GM19397 (cell line): ENCODE data around the gene SRCAP.

Experiments used
- ATAC-seq: cut with Tn5 transposase; IDR thresholded peaks from one replicate; pipeline ENCODE4 v1.9.1; 2021; ENCODE audit warnings: mild to moderate bottlenecking, moderate library complexity; ENCODE audit not compliant: unreplicated experiment

Gene SRCAP

DNA sequence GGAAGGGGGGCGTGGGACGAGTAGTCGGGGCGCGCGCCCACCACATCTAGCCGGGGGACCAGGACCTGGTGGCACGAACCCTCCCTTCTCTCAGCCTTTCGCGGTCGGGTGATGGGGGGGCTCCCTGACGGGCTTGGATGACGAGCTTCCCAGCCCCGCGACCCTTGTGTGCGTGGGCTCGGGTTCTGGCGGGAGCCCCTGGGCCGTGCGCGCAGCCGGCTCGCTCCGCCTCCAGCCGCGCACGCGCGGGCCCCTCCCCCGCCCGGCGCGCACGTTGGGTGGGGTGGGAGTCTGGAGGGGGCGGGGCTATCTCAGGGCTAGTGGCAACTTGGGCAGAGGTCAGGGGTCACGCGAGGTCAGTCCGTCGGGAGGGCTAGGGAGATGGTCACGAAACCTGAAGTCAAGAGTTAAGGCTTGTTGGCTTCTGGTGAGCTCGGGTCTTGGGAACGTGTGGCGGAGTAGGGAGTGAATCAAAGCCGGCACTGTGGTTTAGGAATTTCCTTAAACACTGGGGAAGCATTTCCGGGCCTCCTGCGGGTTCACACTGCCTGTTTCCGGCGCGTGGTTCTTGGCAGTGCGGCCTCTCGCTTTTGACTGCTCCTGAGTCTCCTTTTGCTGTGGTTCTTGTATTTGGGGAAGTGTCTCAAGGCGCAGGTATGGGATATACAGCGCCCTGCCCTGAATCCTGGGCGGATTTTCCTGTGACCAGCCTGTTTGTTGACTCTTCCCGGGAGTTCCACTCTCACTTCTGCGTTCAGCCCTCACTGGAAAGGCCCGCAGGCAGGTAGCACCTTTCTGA is at the start of gene SRCAP:
SRCAP (plus strand) TSS at position 356 of the 799 bp plus-strand sequence. CDS start 1,654 bp downstream, outside the sequence.
- ATAC-seq, result peak; percentile 29

- ATAC-seq, result no peak
Measured at GRCh38 chr16:30649725-30650368, 49.1 kb upstream of the SRCAP start.

- peak; percentile 72 for ATAC-seq
Measured at GRCh38 chr16:30650369-30651123, 48.4 kb upstream of the SRCAP start, which contains the start of gene PRR14. PRR14 (plus strand) TSS chr16:30650960; CDS start chr16:30651646, 686 bp downstream.

GRCh38 chr16:30651124-30652004 is 47.6 kb upstream of the SRCAP start:
- ATAC-seq, result peak; percentile 58

DNA sequence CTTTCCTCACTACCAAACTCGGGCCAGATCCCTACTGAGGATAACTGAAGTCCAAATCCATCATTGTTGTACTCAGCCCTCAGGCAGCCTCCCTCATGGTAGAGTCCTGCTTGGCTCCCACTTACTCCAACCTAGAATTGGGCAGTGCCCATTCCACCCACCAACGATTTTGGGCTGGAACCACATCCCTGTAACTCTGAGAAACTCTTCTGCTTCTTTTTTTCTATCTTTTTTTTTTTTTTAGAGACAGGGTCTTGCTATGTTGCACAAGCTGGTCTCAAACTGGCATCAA is 47.0 kb upstream of the SRCAP start:
- ATAC-seq, result no peak

DNA sequence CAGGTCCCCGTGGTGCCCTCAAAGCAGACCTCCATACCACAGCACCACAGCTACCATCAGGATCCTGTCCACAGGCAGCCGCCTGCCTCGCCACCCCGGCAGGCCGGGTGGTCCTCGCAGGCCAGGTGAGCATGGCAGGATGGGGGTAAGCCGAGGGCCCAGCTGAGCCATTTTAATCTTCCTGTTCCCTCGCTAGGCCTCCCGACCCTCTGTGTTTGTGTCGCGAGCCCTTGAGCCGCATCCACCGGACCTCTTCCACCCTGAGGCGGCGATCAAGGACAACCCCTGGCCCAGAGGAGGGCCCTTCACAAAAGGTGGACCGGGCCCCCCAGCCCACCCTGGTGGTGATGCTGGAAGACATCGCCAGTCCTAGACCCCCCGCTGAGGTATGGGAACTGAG is 46.3 kb upstream of the SRCAP start:
- no peak for ATAC-seq

GRCh38 chr16:30654856-30655255 is 44.1 kb upstream of the SRCAP start:
- ATAC-seq, result no peak

GRCh38 chr16:30655815-30656347 is 43.1 kb upstream of the SRCAP start:
- ATAC-seq, result no peak

- ATAC-seq, result no peak
Measured at GRCh38 chr16:30656388-30656787, 42.6 kb upstream of the SRCAP start.

GRCh38 chr16:30656974-30657865 is 41.8 kb upstream of the SRCAP start:
- no peak for ATAC-seq

DNA sequence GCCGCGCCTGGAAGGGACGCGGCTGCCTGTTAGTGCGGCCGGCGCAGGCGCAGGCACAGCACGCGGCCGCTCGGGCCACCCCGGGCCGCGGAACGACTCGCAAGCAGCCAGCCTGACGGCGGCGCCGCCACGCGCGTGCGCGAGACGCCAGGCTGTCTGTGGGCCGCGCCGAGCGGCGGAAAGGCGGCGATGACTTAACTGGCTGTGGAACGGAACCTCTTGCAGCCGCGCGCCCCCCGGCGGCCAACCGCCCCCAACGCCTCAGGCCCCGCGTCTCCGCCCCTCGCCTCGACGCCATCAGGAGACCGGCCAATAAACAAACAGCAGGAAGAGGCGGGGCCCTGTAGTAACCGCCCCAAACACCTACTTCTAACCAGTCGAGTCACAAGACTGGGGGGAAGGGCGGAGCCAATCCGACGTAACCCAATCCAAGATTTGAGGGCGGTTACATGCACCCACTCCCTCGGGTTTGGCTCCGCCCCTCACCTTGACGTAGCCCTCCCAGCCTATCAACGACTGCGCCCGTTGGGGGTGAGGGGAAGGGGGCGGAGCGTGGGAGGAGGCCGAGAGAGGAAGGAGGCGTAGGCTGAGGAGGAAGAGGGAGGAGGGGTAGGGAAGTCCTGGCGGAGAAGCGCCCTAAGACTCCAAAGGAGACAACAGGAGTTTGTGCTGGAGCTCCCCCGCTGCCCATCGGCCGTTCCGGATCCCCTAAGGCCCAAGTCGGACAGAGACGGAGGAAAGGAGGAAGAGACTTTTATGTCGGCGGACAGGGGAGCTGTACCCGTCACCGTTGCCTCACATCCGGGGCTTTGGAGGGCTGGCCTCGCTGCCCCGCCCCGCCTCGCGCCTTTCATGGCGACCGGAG is 40.9 kb upstream of the SRCAP start, which contains the start of gene FBRS:
FBRS (plus strand) TSS at position 566 of the 865 bp plus-strand sequence. CDS start 1,088 bp downstream, outside the sequence.
- peak; percentile 64 for ATAC-seq

DNA sequence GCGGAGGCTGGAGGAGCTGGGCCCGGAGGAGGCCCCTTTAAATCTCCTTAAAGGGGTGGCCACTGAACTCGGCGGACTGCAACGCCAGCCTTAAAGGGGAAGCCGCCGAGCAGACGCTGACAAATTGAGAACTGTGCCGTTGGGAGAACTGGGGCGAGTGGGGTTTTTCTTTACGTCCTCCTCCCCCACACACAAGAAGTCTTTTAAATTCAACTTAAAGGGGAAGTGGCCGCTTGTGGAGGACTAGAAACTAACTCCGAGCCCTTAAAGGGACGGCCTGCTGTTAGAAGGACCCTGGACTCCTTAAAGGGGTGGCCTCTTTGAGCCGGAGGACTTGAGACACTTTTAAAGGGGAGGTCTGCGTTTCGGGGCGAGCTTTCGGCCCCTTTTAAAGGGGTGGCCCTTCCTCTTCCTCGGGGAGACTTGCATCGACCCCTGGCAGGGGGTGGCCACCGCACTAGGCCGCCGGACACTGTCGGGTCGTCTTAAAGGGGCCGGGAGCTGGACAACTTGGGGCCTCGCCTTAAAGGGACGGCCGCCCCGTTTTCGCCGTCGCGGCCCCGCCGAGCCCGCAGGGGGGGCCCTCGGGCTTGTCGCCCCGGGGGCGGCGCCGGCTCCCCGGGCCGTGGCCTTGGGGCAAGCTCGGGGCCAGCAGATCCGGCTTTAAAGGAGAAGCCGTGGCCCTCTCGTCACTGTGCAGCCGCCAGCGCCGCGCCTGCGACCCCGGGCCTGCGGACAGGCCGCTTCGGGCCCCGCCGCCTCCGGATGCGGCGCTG is 40.1 kb upstream of the SRCAP start:
- peak; percentile 21 for ATAC-seq

GRCh38 chr16:30659507-30660423 is 39.2 kb upstream of the SRCAP start:
- ATAC-seq, result peak; percentile 0

DNA sequence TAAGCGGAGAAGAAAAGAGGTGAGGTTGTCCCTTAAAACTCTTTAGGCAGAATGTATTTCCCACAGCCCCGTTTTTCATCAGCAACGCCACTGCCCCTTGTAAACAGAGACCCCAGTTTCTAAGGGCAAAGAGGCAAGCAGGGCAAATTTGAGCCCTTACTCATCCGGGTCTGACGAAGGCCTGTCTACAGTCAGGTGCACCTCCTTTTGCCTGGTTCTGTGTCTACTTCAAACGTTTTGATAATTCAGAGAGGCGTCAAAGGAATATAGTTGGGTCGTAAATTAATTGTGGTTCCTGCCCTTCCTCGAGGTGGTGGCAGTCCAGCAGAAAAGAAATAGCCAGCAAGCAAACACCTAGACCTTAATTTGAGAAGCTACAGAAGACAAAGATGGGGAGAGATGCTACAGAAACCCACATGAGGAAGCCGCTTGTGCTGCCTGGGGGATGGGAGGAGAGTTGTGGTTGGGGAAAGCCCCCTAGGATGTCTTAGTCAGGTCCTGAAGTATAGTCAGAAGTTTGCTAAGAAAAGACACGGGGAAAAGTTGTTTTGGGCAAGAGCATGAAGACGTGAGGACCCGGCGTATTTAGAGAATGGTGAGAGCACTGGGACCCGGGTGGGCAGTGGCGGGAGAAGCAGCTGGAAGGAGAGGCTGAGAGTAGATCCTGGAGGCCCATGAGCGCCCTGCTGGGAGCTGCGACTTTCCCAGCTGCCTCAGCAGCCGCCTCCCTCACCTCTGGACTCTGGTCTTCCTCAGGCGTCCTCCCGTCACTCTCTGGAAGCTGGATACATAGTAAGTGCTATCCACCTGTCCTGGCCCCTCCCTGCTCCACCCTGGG is 38.3 kb upstream of the SRCAP start:
- no peak for ATAC-seq

- no peak for ATAC-seq
Measured at GRCh38 chr16:30662449-30662848, 36.5 kb upstream of the SRCAP start.

GRCh38 chr16:30663038-30663437 is 35.9 kb upstream of the SRCAP start:
- ATAC-seq, result no peak
